Activated effector memory CD4-positive, alpha-beta T cell treated with anti-CD3 and anti-CD28 coated beads, Interleukin-2, amount 50 U/mL, for 16 hours (primary cell): Measurements from ENCODE around the gene MBOAT2.

Experiments used
- DNase-seq: peaks from one replicate; pipeline ENCODE4 v3.0.0-alpha.2; 2020

Gene MBOAT2

GRCh38 chr2:8893474-8893873, 110.0 kb downstream of the MBOAT2 start:
- no peak for DNase-seq

GRCh38 chr2:8892111-8892510, 111.4 kb downstream of the MBOAT2 start:
- DNase-seq: no peak

GRCh38 chr2:8889978-8890377, 113.5 kb downstream of the MBOAT2 start:
- no peak for DNase-seq

GRCh38 chr2:8888963-8889362, 114.5 kb downstream of the MBOAT2 start:
- DNase-seq: no peak

GRCh38 chr2:8886876-8887275, 116.6 kb downstream of the MBOAT2 start:
- no peak for DNase-seq

- no peak for DNase-seq
Observed at GRCh38 chr2:8886202-8886518, 117.3 kb downstream of the MBOAT2 start.

GRCh38 chr2:8885449-8886201, 117.9 kb downstream of the MBOAT2 start:
- no peak for DNase-seq

- no peak for DNase-seq
Observed at GRCh38 chr2:8884812-8885211, 118.7 kb downstream of the MBOAT2 start.

- no peak for DNase-seq
Observed at GRCh38 chr2:8882094-8882493, 121.4 kb downstream of the MBOAT2 start.

- no peak for DNase-seq
Observed at GRCh38 chr2:8877894-8878293, 125.6 kb downstream of the MBOAT2 start.

- no peak for DNase-seq
Observed at GRCh38 chr2:8877332-8877731, 126.2 kb downstream of the MBOAT2 start.

- DNase-seq: no peak
Observed at GRCh38 chr2:8876628-8877027, 126.9 kb downstream of the MBOAT2 start.

- no peak for DNase-seq
Observed at GRCh38 chr2:8872821-8873432, 130.6 kb downstream of the MBOAT2 start.

- no peak for DNase-seq
Observed at GRCh38 chr2:8870441-8870840, 133.0 kb downstream of the MBOAT2 start.

GRCh38 chr2:8867363-8867762, 136.1 kb downstream of the MBOAT2 start:
- DNase-seq: no peak

GRCh38 chr2:8863331-8863953, 140.0 kb downstream of the MBOAT2 start:
- DNase-seq: no peak

GRCh38 chr2:8862230-8862629, 141.3 kb downstream of the MBOAT2 start:
- DNase-seq: no peak

- no peak for DNase-seq
Observed at GRCh38 chr2:8861797-8862196, 141.7 kb downstream of the MBOAT2 start.

- no peak for DNase-seq
Observed at GRCh38 chr2:8860239-8860638, 143.2 kb downstream of the MBOAT2 start.

GRCh38 chr2:8858910-8859309, 144.6 kb downstream of the MBOAT2 start:
- DNase-seq: no peak

GRCh38 chr2:8858264-8858663, 145.2 kb downstream of the MBOAT2 start:
- no peak for DNase-seq

- DNase-seq: no peak
Observed at GRCh38 chr2:8857709-8858108, 145.8 kb downstream of the MBOAT2 start.

- DNase-seq: no peak
Observed at GRCh38 chr2:8856176-8856575, 147.3 kb downstream of the MBOAT2 start.

GRCh38 chr2:8855010-8855409, 148.5 kb downstream of the MBOAT2 start:
- no peak for DNase-seq

- DNase-seq: no peak
Observed at GRCh38 chr2:8853426-8853825, 150.1 kb downstream of the MBOAT2 start.
